ENCODE results near the gene FOCAD. TPM values are rescaled to one million over a fixed set of nuclear protein-coding genes. Genes with fewer than 3 reads are reported as not detected.

Gene FOCAD
- total RNA-seq, 4 donors from 2014 or later, result 15.7 to 39.9 (median 25.4) TPM

DNA sequence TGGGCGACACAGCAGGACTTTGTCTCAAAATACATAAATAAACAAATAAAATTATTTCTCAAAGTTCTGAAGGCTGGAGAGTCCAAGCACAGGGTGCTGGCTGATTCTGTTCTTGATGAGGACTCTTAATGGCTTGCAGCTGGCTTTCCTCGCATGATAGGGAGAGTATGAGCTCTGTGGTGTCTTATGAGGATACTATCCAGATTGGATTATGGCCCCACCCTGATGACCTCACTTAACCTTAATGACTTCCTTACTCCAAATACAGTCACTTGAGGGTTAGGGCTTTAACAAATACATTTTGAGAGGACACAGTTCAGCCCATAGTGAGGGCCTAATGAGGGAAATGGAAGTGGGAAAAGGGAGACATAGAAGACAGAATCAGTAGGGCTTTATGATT lies 87.7 kb downstream of the FOCAD start:
- no peak for DNase-seq (ENCODE audit: low spot score in 2 of 2)
- Histone ChIP-seq H3K27ac (no peak overlapping the region), H3K27me3 (no peaks in the 10 kb centered on the region), H3K4me1 (no peaks in the 10 kb centered on the region), H3K9me3 (no peaks in the 10 kb centered on the region), H3K36me3 (peaks cover 0 to 32% (median 0%) of the 10 kb centered on the region in 3 donors), H3K4me3 (no peak overlapping the region)
- TF ChIP-seq EP300 (IDR thresholded peaks at IDR 0.05), result no peak
- TF ChIP-seq, protein P1, sequence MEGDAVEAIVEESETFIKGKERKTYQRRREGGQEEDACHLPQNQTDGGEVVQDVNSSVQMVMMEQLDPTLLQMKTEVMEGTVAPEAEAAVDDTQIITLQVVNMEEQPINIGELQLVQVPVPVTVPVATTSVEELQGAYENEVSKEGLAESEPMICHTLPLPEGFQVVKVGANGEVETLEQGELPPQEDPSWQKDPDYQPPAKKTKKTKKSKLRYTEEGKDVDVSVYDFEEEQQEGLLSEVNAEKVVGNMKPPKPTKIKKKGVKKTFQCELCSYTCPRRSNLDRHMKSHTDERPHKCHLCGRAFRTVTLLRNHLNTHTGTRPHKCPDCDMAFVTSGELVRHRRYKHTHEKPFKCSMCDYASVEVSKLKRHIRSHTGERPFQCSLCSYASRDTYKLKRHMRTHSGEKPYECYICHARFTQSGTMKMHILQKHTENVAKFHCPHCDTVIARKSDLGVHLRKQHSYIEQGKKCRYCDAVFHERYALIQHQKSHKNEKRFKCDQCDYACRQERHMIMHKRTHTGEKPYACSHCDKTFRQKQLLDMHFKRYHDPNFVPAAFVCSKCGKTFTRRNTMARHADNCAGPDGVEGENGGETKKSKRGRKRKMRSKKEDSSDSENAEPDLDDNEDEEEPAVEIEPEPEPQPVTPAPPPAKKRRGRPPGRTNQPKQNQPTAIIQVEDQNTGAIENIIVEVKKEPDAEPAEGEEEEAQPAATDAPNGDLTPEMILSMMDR (IDR thresholded peaks at IDR 0.05), result no peak
- WGBS, 2 donors, result 74 to 80% methylated on average over 2 of the region's 2 CpGs

DNA sequence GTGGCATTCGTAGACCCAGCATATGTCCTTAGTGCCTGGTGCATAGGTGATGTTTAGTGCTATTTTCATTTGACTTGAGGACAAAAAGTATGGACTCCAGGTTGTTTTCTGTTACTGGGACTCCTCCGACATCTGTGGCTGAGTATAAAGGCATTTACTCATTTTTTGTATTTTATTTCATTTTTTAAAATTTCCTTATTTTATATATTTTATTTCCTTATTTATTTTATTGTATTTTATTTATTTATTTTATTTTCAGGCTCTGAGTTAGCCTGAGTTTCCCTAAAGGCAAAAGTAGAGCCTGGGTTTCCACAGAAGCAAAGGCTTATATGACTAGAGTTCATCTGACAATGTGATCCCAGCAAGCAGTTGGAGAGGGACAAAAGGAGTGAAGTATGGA lies 91.6 kb downstream of the FOCAD start:
- WGBS, 2 donors, result 95 to 96% methylated on average over 2 of the region's 2 CpGs
- H3K4me3 ChIP-seq, result no peak overlapping the region
- H3K27me3 ChIP-seq, result no peaks in the 10 kb centered on the region
- peaks cover 0 to 16% (median 0%) of the 10 kb centered on the region in 3 donors for H3K36me3 ChIP-seq
- H3K27ac ChIP-seq, result no peak overlapping the region
- no peaks in the 10 kb centered on the region for H3K4me1 ChIP-seq
- no peak for TF ChIP-seq EP300 (IDR thresholded peaks at IDR 0.05)
- no peak for DNase-seq (ENCODE audit: low spot score in 2 of 2)
- no peaks in the 10 kb centered on the region for H3K9me3 ChIP-seq

DNA sequence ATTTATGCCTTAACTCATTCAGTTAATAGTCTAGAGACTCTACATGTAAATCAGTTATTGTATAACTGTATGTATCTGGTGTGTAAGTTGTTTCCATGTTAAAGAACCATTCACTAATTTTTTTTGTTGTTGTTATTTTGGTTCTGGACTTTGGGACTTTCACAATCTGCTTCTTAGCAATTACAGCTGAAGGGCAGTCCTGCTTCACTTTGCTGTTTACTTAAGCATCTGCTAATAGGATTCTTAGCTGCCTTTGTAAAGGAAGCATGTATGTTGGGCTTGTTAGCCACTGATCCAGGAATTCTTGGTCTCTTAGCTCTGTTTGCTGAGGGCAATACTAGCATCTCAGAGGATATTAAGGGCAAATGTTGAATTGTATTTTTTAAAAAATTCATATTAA lies 97.0 kb downstream of the FOCAD start:
- Histone ChIP-seq H3K4me1 (no peaks in the 10 kb centered on the region), H3K4me3 (no peak overlapping the region), H3K27me3 (no peaks in the 10 kb centered on the region), H3K36me3 (peaks cover 0 to 12% (median 0%) of the 10 kb centered on the region in 3 donors), H3K9me3 (no peaks in the 10 kb centered on the region), H3K27ac (no peak overlapping the region)
- TF ChIP-seq EP300 (IDR thresholded peaks at IDR 0.05), result no peak
- TF ChIP-seq, protein P1 (IDR thresholded peaks at IDR 0.05), result no peak
- TF ChIP-seq POLR2A (IDR thresholded peaks at IDR 0.05), result no peak
- no peak for DNase-seq (ENCODE audit: low spot score in 2 of 2)

DNA sequence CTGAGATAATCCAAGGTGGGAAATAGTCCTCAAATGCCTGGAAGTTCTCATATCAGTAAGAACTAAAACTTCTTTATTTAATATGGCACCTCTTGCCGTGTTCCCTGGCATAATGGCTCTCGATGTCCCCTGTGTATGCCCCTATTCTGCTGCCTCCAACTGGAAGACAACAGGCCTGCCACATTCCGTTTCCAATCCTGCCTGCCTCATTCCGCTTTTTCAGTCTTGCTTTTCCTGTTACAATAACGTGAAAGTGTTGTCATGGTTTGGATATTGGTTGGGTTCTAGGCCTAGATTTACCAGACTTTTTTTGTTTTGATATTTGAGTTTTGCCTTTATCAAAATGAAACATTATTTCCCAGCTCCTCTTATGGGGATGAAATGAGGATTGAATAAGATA lies 98.2 kb downstream of the FOCAD start:
- no peaks in the 10 kb centered on the region for H3K9me3 ChIP-seq
- H3K4me3 ChIP-seq, result no peak overlapping the region
- H3K36me3 ChIP-seq, result peaks cover 0 to 12% (median 0%) of the 10 kb centered on the region in 3 donors
- H3K27me3 ChIP-seq, result no peaks in the 10 kb centered on the region
- WGBS, 2 donors, result 88 to 94% methylated on average over 5 of the region's 5 CpGs
- no peaks in the 10 kb centered on the region for H3K4me1 ChIP-seq
- no peak for TF ChIP-seq EP300 (IDR thresholded peaks at IDR 0.05)
- TF ChIP-seq, protein P1 (IDR thresholded peaks at IDR 0.05), result no peak
- H3K27ac ChIP-seq, result no peak overlapping the region
- DNase-seq (ENCODE audit: low spot score in 2 of 2), result no peak

DNA sequence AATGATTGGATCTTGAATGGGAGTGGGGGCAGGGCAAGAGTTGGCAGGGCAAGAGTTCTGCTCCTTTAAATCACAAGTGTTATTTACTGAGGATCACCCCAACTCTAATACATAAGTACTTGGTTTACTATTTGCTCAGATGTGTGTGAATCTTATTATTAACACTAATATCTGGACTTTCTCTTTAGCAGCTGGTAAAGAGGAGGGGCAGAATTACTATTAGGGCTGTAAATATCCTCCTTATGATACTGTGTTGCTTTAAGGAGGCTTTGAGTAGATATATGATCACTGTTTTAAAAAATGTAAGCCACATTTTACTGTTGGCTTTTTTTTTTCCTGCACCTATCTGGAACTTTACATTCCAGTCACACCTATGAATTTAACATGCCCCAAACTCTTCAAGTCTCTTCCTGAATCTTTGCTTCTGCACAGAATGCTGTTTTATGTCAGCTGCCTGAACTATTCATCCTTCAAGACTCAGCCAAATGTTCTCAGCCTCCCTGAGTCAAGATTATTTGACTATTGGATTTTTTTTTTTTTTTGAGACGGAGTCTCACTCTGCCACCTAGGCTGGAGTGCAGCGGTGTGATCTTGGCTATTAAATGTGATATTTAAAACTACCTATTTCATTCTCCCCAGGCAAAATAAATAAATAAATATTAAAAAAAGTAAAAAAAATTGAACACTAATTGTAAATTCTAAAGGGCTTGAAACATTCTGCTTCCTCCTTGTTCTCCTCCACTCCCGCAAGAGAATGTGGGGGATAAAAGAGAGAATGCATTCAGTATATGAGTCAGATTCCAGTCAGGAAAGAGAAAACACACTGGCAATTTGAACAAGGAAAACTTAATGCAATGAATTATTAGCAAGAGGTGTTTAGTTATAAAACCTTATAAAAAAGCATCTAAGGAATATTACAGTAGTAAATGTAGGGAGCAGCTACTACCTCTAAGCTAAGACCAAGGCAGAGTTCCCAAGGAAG lies 99.3 kb downstream of the FOCAD start:
- H3K4me3 ChIP-seq, result no peak overlapping the region
- H3K4me1 ChIP-seq, result no peaks in the 10 kb centered on the region
- DNase-seq (ENCODE audit: low spot score in 2 of 2), result no peak
- no peaks in the 10 kb centered on the region for H3K9me3 ChIP-seq
- no peak overlapping the region for H3K27ac ChIP-seq
- peaks cover 0 to 12% (median 0%) of the 10 kb centered on the region in 3 donors for H3K36me3 ChIP-seq
- H3K27me3 ChIP-seq, result no peaks in the 10 kb centered on the region
- no peak for TF ChIP-seq EP300 (IDR thresholded peaks at IDR 0.05)
- TF ChIP-seq, protein P1 (IDR thresholded peaks at IDR 0.05), result no peak
- TF ChIP-seq POLR2A (IDR thresholded peaks at IDR 0.05), result no peak
- 91 to 93% methylated on average over 3 of the region's 3 CpGs for WGBS, 2 donors
